GM12878 (cell line): Measurements from ENCODE around the gene C17orf113. TPM values are rescaled to one million over a fixed set of nuclear protein-coding genes. Genes with fewer than 3 reads are reported as not detected.

Experiments
- ATAC-seq: fragments of 200-7000 bp; cut with Tn5 transposase; 3 replicates; pipeline ENCODE4 v1.9.1; 2020; ENCODE audit warnings: mild to moderate bottlenecking, moderate library complexity
- BruUV-seq: library from RNA; stranded (reverse); fragments of 400-500 nt; replicated peaks from 2 replicates; lab custom pipeline; 2021; lab: Mats Ljungman, UMichigan
- CTCF ChIA-PET: fragments of 300-600 bp; sonication (Branson Sonifier 250); formaldehyde crosslinking; extraction: SDS; loops from one replicate; lab custom pipeline; 2021; ENCODE audit warnings: inconsistent platforms; lab: Yijun Ruan, JAX
- POLR2A ChIA-PET: fragments of 350-600 bp; formaldehyde crosslinking; extraction: SDS; loops from one replicate; lab custom pipeline; 2021; ENCODE audit warnings: inconsistent platforms; lab: Charles Lee
- RAD21 ChIA-PET: fragments of 300-600 bp; sonication (Branson Sonifier 250); formaldehyde crosslinking; loops from one replicate; lab custom pipeline; 2023; ENCODE audit warnings: antibody characterized with exemption; ENCODE audit not compliant: unreplicated experiment; lab: Charles Lee
- SMC1A ChIA-PET: fragments of 300-600 bp; sonication (Branson Sonifier 250); formaldehyde crosslinking; loops from one replicate; lab custom pipeline; 2023; ENCODE audit not compliant: unreplicated experiment, uncharacterized antibody; lab: Charles Lee
- DNase-seq: peaks from one replicate; pipeline ENCODE4 v3.0.0-alpha.2; 2011; ENCODE audit warnings: low read depth, low spot score
- FAIRE-seq: peaks from 3 replicates; lab custom pipeline; 2011; peaks lifted over from hg19 to GRCh38; lab: Jason Lieb, UNC
- H2AFZ ChIP-seq: 2 replicates; pipeline ENCODE4 v1.6.0; 2011; ENCODE audit warnings: low read depth, low read length, control low read depth; ENCODE audit not compliant: control insufficient read depth
- H3K27ac ChIP-seq: 2 replicates; pipeline ENCODE4 v1.5.1; 2011; ENCODE audit warnings: control low read depth; ENCODE audit not compliant: control insufficient read depth, insufficient read depth
- H3K27me3 ChIP-seq, 2 experiments: replicated peaks in 1 of 2; 2 replicates each; pipeline versions ENCODE4 v1.6.0 to v1.6.1; 2011; ENCODE audit warnings: low read length in 1 of 2; ENCODE audit not compliant: control insufficient read depth in 2 of 2, insufficient read depth in 2 of 2
- H3K36me3 ChIP-seq, 2 experiments: 2 replicates each; pipeline ENCODE4 v1.5.1; 2011; ENCODE audit warnings: low read length in 1 of 2; ENCODE audit not compliant: control insufficient read depth in 2 of 2, insufficient read depth in 2 of 2
- H3K4me1 ChIP-seq: 2 replicates; pipeline ENCODE4 v1.6.1; 2011; ENCODE audit warnings: mild to moderate bottlenecking, low read length, moderate library complexity, mixed read lengths; ENCODE audit not compliant: control insufficient read depth, insufficient read depth
- H3K4me2 ChIP-seq: 2 replicates; pipeline ENCODE4 v1.6.0; 2011; ENCODE audit warnings: control low read depth; ENCODE audit not compliant: control insufficient read depth, insufficient read depth
- H3K4me3 ChIP-seq: fragments of 200-600 bp; sonication (generic); 2 replicates; pipeline ENCODE4 v1.5.1; 2016
- H3K79me2 ChIP-seq: 2 replicates; pipeline ENCODE4 v1.6.0; 2011; ENCODE audit warnings: low read length; ENCODE audit not compliant: control insufficient read depth, insufficient read depth
- H3K9ac ChIP-seq: 2 replicates; pipeline ENCODE4 v1.8.0; 2011; ENCODE audit warnings: low read length, control low read depth, mixed read lengths; ENCODE audit not compliant: control insufficient read depth, insufficient read depth
- H3K9me3 ChIP-seq: replicated peaks from 3 replicates; pipeline ENCODE4 v1.5.1; 2011; ENCODE audit warnings: mild to moderate bottlenecking, low read length; ENCODE audit not compliant: control insufficient read depth, insufficient read depth
- H4K20me1 ChIP-seq: 2 replicates; pipeline ENCODE4 v1.6.0; 2011; ENCODE audit not compliant: control insufficient read depth, insufficient read depth
- CBX3 ChIP-seq: fragments of 200-600 bp; sonication (generic); IDR thresholded peaks from 2 replicates; pipeline ENCODE4 v1.6.1; 2016; ENCODE audit warnings: low read depth, borderline replicate concordance
- KAT2A ChIP-seq: conservative IDR thresholded peaks from 2 replicates; pipeline ENCODE4 v1.6.1; 2011; ENCODE audit warnings: low read depth, low read length; ENCODE audit not compliant: control insufficient read depth
- PML ChIP-seq: IDR thresholded peaks from 2 replicates; pipeline ENCODE4 v1.6.1; 2012; ENCODE audit warnings: low read length, inconsistent platforms
- POLR2AphosphoS5 ChIP-seq: IDR thresholded peaks from 2 replicates; pipeline ENCODE4 v1.6.1; 2011; ENCODE audit warnings: mild to moderate bottlenecking, low read length, inconsistent platforms
- RELA ChIP-seq: fragments of 450-650 bp; IDR thresholded peaks from 2 replicates; pipeline ENCODE4 v1.8.0; 2014; ENCODE audit warnings: borderline replicate concordance; ENCODE audit not compliant: partially characterized antibody
- SMC3 ChIP-seq: IDR thresholded peaks from 2 replicates; pipeline ENCODE4 v1.6.1; 2011; ENCODE audit warnings: low read length, improper control_type of control experiment, borderline replicate concordance
- SRF ChIP-seq, 2 experiments: IDR thresholded peaks; 2 replicates each; pipeline ENCODE4 v1.6.1; 2011; ENCODE audit warnings: low read depth in 2 of 2, low read length in 2 of 2, mild to moderate bottlenecking in 1 of 2, moderate library complexity in 1 of 2
- TBL1XR1 ChIP-seq: IDR thresholded peaks from 2 replicates; pipeline ENCODE4 v1.6.1; 2012; ENCODE audit warnings: low read depth, low read length, improper control_type of control experiment
- USF1 ChIP-seq: IDR thresholded peaks from 2 replicates; pipeline ENCODE4 v1.6.1; 2011; ENCODE audit warnings: borderline replicate concordance, low read depth, mild to moderate bottlenecking, moderate library complexity, mixed read lengths, low read length; ENCODE audit not compliant: insufficient read depth; ENCODE audit errors: extremely low read length
- ZBED1 ChIP-seq: IDR thresholded peaks from 2 replicates; pipeline ENCODE4 v1.6.1; 2016; ENCODE audit warnings: borderline replicate concordance
- ZNF24 ChIP-seq: fragments of 450-650 bp; IDR thresholded peaks from 2 replicates; pipeline ENCODE4 v1.6.1; 2017; ENCODE audit warnings: antibody characterized with exemption, mild to moderate bottlenecking
- WGBS: methylation state at CpG from one replicate; pipeline ENCODE4 v1.1.6; 2016; ENCODE audit warnings: low lambda C conversion rate; ENCODE audit not compliant: insufficient replicate concordance, insufficient coverage; ENCODE audit errors: missing lambda C conversion rate; 5-methylcytosine and 5-hydroxymethylcytosine counted together
- in situ Hi-C: fragments of 300-500 bp; cut with MboI; formaldehyde crosslinking; loops from 9 replicates; pipeline ENCODE4 v1.14.3; 2018; ENCODE audit warnings: mixed read lengths
- intact Hi-C: fragments of 100-400 bp; cut with micrococcal nuclease; formaldehyde crosslinking; loops from one replicate; pipeline ENCODE4 v1.14.2; 2022; ENCODE audit not compliant: unreplicated experiment
- polyA plus RNA-seq, 11 experiments: library from polyadenylated mRNA; depleted of rRNA in 4 of 11; unstranded in 6 of 11; stranded (reverse) in 5 of 11; fragments of >200 nt; fragmentation: Nextera tagmentation in 4 of 11; fragmentation: Illumina TruSeq in 1 of 11; extraction: Ambion mirVana in 4 of 11; extraction: Trizol in 1 of 11; gene quantifications; 1 replicate in 1 of 11; 2 replicates in 10 of 11; pipeline versions ENCODE4 v1.2.1 to v1.2.3, GENCODE V29; 2011 to 2016; ENCODE audit warnings: inconsistent platforms in 2 of 11, missing spikeins in 2 of 11, low read depth in 1 of 11
- total RNA-seq, 4 experiments: library from RNA; depleted of rRNA in 3 of 4; stranded (reverse); fragments of >200 nt in 3 of 4; fragmentation: Illumina TruSeq in 1 of 4; extraction: Trizol in 1 of 4; gene quantifications; 2 replicates each; pipeline versions ENCODE4 v1.2.1 to v1.2.3, GENCODE V29; 2013 to 2021
- TF ChIP-seq, protein P1 (sequence below): IDR thresholded peaks from 2 replicates; pipeline ENCODE4 v1.6.1; 2011; ENCODE audit warnings: borderline replicate concordance, low read depth, mild to moderate bottlenecking, moderate library complexity, low read length; ENCODE audit not compliant: insufficient read depth, poor library complexity, severe bottlenecking
- TF ChIP-seq, protein P2 (sequence below): IDR thresholded peaks from 2 replicates; pipeline ENCODE4 v1.6.1; 2011; ENCODE audit warnings: low read depth, low read length, improper control_type of control experiment, borderline replicate concordance

The C17orf113 gene
- total and polyA plus RNA-seq, 10 of the 15 experiments (the other 5 are each of a cell fraction or from before 2014, with no cell fraction given) = 0.03 to 0.17 (median 0.08) TPM; not detected in 3

- intact Hi-C loops (no loop called here), in situ Hi-C loops (no loop called here)
- ChIA-PET SMC1A (interaction anchor here (1.4 kb wide), 1 partner anchor 26 kb away, joined by 3 read pairs; no protein-coding TSS in a partner anchor), RAD21 (interaction anchor here (0.8 kb wide), 1 partner anchor 34 kb away, joined by 3 read pairs; no protein-coding TSS in a partner anchor), CTCF (interaction anchor here (1.3 kb wide), 1 partner anchor 27 kb away, joined by 3 read pairs; no protein-coding TSS in a partner anchor), POLR2A (interaction anchor here (1.6 kb wide), 1 partner anchor 27 kb away, joined by 5 read pairs; the partner anchor contains the start of gene DNAJC7)
- no peak for ATAC-seq
- H3K4me1 ChIP-seq = peaks cover under 1% of the 10 kb centered on the region; the same call in 1 of the 2 replicates
- no peaks in the 10 kb centered on the region for H3K9me3 ChIP-seq
- H2AFZ ChIP-seq = no peak overlapping the region
- peaks cover 22 to 53% of the 10 kb centered on the region in 2 experiments for H3K36me3 ChIP-seq
- H3K4me3 ChIP-seq = no peak overlapping the region
- no peak for FAIRE-seq
- H3K27me3 ChIP-seq = no peaks in the 10 kb centered on the region
- no peak for TF ChIP-seq RELA
- WGBS = 80% methylated on average over 5 of the region's 5 CpGs
- H3K4me2 ChIP-seq = no peak overlapping the region
- no peak overlapping the region for H3K9ac ChIP-seq
- no peaks in the 10 kb centered on the region for H4K20me1 ChIP-seq
- H3K27ac ChIP-seq = no peak overlapping the region
- no peaks in the 10 kb centered on the region for H3K79me2 ChIP-seq
- no peak for DNase-seq
- BruUV-seq = no TSS peak
Observed at GRCh38 chr17:41989702-41990419, 60.5 kb downstream of the C17orf113 start.

DNA sequence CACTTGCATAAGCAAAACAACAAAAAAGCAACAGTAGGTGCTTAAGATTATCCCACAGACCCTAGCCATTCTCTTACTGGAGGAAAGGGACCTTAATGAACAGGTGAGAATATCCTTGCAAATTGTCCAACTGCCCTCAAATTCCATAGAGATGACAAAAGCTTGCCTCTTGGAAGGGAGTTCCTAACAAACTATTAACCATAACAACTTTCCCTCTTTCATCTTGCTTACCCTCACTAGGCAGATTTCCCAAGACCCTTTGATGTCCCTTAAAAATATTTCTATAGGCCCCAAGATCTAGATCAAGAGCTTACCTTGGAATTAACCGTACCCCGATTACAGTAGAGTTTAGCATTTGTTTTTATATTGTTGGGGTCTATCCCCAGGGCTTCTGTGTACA lies 62.0 kb downstream of the C17orf113 start:
- ChIA-PET POLR2A (no interaction called here), RAD21 (no interaction called here), SMC1A (interaction anchor here (1.4 kb wide), 1 partner anchor 19 kb away, joined by 3 read pairs; no protein-coding TSS in a partner anchor), CTCF (interaction anchor here (1.3 kb wide), 1 partner anchor 26 kb away, joined by 3 read pairs; no protein-coding TSS in a partner anchor)
- Histone ChIP-seq H3K27me3 (no peaks in the 10 kb centered on the region), H3K4me1 (no peaks in the 10 kb centered on the region), H3K4me2 (no peak overlapping the region), H3K4me3 (no peak overlapping the region), H4K20me1 (no peaks in the 10 kb centered on the region), H3K79me2 (no peaks in the 10 kb centered on the region), H3K9me3 (no peaks in the 10 kb centered on the region), H3K36me3 (peaks cover 26 to 48% of the 10 kb centered on the region in 2 experiments), H3K27ac (no peak overlapping the region), H2AFZ (no peak overlapping the region), H3K9ac (no peak overlapping the region)
- intact Hi-C loops = no loop called here
- BruUV-seq = no TSS peak
- 100% methylated on average over 2 of the region's 2 CpGs for WGBS
- DNase-seq (no peak), FAIRE-seq (no peak), ATAC-seq (no peak)
- in situ Hi-C loops = no loop called here
- TF ChIP-seq PML = no peak
- no peak for TF ChIP-seq CBX3
- no peak for TF ChIP-seq ZNF24
- TF ChIP-seq TBL1XR1 = no peak
- TF ChIP-seq, protein P1, sequence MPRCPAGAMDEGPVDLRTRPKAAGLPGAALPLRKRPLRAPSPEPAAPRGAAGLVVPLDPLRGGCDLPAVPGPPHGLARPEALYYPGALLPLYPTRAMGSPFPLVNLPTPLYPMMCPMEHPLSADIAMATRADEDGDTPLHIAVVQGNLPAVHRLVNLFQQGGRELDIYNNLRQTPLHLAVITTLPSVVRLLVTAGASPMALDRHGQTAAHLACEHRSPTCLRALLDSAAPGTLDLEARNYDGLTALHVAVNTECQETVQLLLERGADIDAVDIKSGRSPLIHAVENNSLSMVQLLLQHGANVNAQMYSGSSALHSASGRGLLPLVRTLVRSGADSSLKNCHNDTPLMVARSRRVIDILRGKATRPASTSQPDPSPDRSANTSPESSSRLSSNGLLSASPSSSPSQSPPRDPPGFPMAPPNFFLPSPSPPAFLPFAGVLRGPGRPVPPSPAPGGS = no peak
- TF ChIP-seq USF1 = no peak
- no peak for TF ChIP-seq SMC3
- no peak for TF ChIP-seq POLR2AphosphoS5
- TF ChIP-seq SRF (IDR thresholded peaks at IDR 0.05; ENCODE audit: low read depth in 2 of 2, low read length in 2 of 2) = no peak
- TF ChIP-seq, protein P2, sequence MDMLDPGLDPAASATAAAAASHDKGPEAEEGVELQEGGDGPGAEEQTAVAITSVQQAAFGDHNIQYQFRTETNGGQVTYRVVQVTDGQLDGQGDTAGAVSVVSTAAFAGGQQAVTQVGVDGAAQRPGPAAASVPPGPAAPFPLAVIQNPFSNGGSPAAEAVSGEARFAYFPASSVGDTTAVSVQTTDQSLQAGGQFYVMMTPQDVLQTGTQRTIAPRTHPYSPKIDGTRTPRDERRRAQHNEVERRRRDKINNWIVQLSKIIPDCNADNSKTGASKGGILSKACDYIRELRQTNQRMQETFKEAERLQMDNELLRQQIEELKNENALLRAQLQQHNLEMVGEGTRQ = no peak
- TF ChIP-seq KAT2A = no peak
- TF ChIP-seq ZBED1 = no peak
